PFSK-1 (cell line): ENCODE measurements around the gene BICRA.

Experiments used
- FOXP2 ChIP-seq: optimal IDR thresholded peaks from 2 replicates; pipeline ENCODE3; 2011; ENCODE audit warnings: borderline replicate concordance, control low read depth, inconsistent platforms; ENCODE audit not compliant: insufficient read depth; ENCODE audit errors: extremely low read length, extremely low read depth
- POLR2AphosphoS5 ChIP-seq: IDR thresholded peaks from 2 replicates; pipeline ENCODE4 v1.6.1; 2012; ENCODE audit warnings: low read depth, mild to moderate bottlenecking, control low read depth, low read length, moderate library complexity
- SIN3A ChIP-seq: IDR thresholded peaks from 2 replicates; pipeline ENCODE4 v1.6.1; 2012; ENCODE audit warnings: mild to moderate bottlenecking, low read length, moderate library complexity, borderline replicate concordance; ENCODE audit not compliant: insufficient read depth
- TAF1 ChIP-seq: IDR thresholded peaks from 2 replicates; pipeline ENCODE4 v1.6.1; 2012; ENCODE audit warnings: low read length, control low read depth, borderline replicate concordance; ENCODE audit not compliant: insufficient read depth
- TF ChIP-seq, protein P1 (sequence below), 2 experiments: IDR thresholded peaks; 2 replicates each; pipeline versions ENCODE4 v1.6.1 to v1.8.0; 2011 to 2012; ENCODE audit warnings: low read depth in 2 of 2, low read length in 2 of 2, control low read depth in 1 of 2, inconsistent platforms in 1 of 2, mild to moderate bottlenecking in 1 of 2, moderate library complexity in 1 of 2; ENCODE audit not compliant: insufficient read depth in 1 of 2

BICRA gene

DNA sequence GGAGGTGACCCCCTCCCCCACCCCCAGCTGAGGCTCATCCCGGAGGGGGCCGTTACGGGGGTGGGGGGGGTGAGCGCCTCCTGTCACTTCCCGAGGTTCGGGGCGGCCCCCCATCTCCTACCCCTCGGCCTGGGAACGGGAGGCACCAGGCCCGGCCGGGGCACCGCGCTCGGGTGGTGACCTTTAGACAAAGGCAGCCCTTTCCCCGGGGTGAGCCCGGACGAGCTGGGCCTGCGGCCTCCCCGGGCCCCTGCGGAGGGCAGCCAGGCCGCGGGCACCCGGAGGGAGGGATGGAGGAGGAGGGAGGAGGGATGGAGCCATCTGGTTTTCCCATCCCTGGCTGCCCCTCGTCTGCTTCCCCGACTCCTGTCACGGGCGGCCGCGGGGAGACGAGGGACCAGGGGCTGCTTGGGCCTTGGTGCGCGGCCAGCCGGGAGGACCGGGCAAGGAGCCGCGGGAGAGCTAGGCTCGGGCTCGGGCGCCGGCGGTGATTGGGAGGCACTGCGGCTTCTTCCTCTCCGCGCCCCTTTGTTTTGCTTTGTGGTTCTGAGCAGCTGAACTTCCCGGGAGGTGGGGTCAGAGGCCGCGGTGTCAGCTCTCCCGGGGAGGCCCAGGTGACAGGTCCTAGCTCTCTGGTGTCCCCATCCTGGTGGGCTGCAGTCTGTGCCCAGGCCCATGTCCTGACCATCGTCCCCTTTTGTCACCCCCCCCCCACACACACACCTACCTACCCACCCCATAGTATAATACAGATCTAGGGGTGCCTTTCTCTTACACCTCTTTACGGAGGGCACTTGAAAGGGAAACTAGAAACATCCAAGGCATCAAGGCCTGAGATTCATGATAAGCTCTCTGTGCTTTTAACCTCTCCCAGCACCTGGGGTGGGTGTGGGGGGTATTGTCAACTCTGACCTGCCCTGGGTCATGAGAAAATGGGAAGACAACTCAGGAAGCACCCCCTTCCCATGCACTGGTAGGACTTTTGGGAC lies 1.3 kb downstream of the BICRA start:
- TF ChIP-seq FOXP2 (no peak), TAF1 (no peak), SIN3A (peak; percentile 31; the same call in 1 of the 2 replicates)
- TF ChIP-seq, protein P1, sequence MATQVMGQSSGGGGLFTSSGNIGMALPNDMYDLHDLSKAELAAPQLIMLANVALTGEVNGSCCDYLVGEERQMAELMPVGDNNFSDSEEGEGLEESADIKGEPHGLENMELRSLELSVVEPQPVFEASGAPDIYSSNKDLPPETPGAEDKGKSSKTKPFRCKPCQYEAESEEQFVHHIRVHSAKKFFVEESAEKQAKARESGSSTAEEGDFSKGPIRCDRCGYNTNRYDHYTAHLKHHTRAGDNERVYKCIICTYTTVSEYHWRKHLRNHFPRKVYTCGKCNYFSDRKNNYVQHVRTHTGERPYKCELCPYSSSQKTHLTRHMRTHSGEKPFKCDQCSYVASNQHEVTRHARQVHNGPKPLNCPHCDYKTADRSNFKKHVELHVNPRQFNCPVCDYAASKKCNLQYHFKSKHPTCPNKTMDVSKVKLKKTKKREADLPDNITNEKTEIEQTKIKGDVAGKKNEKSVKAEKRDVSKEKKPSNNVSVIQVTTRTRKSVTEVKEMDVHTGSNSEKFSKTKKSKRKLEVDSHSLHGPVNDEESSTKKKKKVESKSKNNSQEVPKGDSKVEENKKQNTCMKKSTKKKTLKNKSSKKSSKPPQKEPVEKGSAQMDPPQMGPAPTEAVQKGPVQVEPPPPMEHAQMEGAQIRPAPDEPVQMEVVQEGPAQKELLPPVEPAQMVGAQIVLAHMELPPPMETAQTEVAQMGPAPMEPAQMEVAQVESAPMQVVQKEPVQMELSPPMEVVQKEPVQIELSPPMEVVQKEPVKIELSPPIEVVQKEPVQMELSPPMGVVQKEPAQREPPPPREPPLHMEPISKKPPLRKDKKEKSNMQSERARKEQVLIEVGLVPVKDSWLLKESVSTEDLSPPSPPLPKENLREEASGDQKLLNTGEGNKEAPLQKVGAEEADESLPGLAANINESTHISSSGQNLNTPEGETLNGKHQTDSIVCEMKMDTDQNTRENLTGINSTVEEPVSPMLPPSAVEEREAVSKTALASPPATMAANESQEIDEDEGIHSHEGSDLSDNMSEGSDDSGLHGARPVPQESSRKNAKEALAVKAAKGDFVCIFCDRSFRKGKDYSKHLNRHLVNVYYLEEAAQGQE (IDR thresholded peaks at IDR 0.05; ENCODE audit: insufficient read depth in 1 of 2, low read depth in 2 of 2, low read length in 2 of 2): no peak

DNA sequence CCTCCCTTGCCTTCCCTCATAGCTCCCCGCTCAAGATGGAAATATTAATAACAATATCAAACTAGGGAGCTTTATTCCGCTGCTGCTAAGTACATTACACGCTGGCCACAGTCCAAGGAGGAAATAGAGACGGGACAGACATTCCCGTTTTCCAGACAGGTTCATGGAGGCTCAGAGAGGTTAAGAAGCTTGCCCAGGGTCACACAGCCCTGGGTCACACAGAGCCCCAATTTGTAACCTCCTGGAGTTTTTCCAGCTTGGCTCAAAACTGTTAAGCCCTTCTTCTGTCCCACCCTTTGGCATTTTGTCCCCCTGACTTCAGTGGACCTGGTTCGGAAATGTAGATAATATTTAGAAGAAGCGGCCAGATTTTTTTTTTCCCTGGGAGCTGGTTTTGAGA lies 2.0 kb downstream of the BICRA start:
- no peak for TF ChIP-seq POLR2AphosphoS5

- TF ChIP-seq TAF1 (no peak), FOXP2 (no peak), POLR2AphosphoS5 (no peak), SIN3A (no peak)
- TF ChIP-seq, protein P1 (IDR thresholded peaks at IDR 0.05; ENCODE audit: insufficient read depth in 1 of 2, low read depth in 2 of 2, low read length in 2 of 2): no peak
Observed at GRCh38 chr19:47613165-47614020, 4.5 kb downstream of the BICRA start.

- TF ChIP-seq POLR2AphosphoS5 (no peak), FOXP2 (no peak), TAF1 (no peak), SIN3A (no peak)
- TF ChIP-seq, protein P1 (IDR thresholded peaks at IDR 0.05; ENCODE audit: insufficient read depth in 1 of 2, low read depth in 2 of 2, low read length in 2 of 2): no peak
Observed at GRCh38 chr19:47614021-47614295, 5.0 kb downstream of the BICRA start.

DNA sequence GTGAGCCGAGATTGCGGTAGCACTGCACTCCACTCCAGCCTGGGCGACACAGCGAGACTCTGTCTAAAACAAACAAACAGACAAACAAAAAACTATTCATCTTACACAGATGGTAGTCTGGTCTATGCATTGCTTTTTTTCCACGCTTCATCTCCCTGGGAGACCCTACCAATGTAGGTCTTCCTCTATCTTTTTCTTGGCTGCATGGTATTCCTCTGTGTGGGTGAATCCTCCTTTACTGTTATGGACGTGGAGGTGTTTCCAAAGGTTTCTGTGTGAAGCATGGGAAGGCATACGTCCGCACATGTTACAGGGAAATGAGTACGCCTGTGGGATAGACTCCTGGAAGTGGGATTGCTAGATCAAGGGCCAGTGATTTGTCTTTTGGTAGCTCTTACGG lies 5.6 kb downstream of the BICRA start:
- TF ChIP-seq, protein P1 (IDR thresholded peaks at IDR 0.05; ENCODE audit: insufficient read depth in 1 of 2, low read depth in 2 of 2, low read length in 2 of 2): no peak
- no peak for TF ChIP-seq TAF1
- TF ChIP-seq SIN3A: no peak
- no peak for TF ChIP-seq FOXP2
- no peak for TF ChIP-seq POLR2AphosphoS5
